Stimulated activated naive CD4-positive, alpha-beta T cell treated with Interleukin-2 at 50 U/mL for 16 hours (primary cell): Measurements from ENCODE around the gene ACOT11.
"Not testable (repeated sequence)": the region's sequence is repeated elsewhere in the genome, so short reads cannot be mapped to it uniquely, and the experiment has no call there.

ENCODE experiments used
- DNase-seq: peaks from one replicate; lab custom pipeline; 2025; lab: John Stamatoyannopoulos, UW

ACOT11 gene

DNA sequence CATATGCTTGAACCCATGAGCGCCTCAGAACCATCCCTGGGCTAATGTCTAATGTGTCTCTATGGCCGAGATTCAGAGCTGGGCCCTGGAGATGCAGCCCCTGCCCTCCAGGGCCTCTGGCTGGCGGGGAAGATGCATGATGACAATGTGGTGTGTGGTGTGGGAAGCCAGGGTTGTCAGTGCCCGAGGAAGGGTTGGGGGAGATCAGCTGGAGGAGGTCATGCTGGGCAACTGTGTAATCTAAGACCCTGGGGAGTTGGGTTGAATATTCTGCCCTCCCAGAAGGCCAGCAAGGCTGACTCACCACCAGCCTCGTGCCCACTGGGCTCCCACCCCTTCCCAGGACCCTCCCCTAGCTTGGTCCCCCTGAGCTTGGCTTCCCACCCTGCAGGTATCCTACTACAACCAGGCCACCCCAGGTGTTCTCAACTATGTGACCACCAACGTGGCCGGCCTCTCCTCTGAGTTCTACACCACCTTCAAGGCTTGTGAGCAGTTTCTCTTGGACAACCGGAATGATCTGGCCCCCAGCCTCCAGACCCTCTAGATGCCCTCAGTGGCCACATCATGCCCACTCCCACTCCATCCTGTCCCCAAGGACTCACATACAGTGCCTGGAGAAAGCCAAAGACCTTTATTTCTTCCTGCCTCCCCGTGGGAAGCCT lies 60.7 kb downstream of the ACOT11 start:
- DNase-seq = no peak

DNA sequence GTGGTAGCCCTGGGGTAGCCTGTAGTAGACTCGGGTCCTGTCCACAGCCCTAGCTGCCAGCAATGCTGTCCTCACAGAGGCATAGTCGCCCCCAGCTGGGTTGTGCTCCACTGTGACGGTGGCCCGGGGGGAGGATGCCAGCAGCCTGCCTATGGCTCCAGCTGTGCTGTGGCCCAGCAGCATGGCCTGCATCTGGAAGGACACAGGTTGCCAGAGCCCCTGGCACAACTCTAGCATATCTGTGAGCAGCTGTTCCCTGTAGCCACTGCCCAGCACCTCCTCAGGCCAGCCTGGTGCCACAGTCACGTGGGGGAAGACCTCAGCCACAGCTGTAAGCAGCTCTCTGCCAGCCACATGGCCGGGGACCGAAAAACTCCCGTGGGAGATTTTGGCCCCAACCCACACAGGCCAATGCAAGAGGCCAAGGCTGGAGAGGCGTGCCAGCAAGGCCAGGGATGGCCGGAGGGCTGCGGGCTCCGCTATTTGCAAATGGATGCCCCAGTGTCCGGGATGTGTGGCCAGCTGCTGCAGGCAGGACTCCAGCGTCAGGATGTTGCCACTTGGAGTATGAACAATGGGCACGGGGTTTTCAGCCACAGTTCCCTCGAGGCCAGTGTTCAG lies 61.4 kb downstream of the ACOT11 start:
- DNase-seq = no peak

DNA sequence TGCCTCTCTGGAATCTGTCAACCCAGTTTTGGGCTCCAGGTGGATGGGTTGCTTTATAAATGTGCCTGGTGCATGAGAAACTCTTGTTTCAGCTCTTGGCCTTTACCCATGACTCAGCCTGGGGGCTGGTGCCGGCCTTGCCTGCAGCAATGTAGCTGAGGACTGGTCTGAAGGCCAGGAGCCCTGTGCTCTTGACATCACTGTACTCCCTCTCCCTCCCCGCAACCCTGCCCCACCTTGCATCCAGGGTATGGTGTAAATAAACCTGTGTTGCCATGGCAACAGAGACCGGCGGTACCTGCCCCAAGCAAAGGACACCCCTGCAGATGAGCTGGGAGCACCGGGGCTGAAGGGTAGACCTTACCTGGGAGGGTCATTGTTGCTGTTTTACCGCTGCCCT lies 62.0 kb downstream of the ACOT11 start:
- no peak for DNase-seq

DNA sequence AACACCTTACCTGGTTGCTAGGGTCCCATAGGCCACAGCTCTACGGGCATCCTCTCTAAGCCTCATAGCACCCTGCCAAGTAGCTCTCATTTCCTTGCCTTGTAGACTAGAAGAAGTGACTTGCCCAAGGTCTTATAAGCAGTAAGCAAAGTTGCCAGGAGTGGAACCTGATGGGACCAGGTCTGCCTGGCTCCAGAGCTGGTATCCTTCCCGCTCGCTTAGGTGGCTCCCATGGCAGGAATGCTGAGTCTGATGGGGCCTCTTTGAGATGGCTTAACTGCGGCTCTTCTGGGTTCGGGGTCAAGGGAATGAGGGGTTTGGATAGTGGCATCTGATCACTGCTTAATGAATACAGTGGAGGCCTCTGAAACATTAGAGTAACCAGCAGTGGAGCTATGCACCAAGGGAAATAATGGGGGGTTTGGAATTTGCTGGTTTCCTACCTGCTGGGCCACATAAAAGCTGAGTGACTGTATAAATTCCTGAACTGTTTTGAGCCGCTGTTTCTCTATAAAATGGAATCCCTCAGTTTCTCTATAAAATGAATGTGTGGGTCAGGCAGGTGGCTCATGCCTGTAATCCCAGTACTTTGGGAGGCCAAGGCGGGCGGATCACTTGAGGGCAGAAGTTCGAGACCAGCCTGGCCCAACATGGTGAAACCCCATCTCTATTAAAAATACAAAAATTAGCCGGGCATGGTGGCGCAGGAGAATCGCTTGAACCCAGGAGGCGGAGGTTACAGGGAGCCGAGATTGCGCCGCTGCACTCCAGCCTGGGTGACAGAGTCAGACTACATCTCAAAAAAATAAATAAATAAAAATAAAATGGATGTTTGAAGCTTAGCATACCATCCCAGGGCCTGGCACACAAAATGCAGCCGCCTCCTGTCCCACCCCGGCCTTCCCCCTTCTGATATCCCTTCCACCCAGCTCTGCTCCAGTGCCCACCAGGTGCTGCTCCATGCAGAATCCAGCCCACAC lies 62.9 kb downstream of the ACOT11 start:
- no peak for DNase-seq

DNA sequence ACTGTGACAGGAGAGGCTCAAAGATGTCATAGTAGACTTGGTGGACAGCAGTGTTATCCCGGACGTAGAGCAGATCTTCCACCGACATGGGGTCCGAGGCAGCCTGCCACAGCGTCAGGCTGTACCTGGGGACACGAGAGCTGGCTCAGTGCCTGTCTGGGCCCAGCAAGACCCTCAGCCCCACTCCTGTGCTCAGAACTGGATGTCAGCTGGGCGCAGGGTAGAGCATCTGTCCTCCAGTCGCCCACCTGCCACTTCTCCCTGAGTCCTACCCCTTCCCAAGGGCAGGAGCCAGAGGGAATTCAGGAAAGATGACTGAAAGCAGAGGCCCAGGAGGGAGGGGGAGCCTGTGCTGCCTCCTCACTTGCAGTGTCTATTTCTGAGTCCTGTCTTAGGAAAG lies 63.6 kb downstream of the ACOT11 start:
- DNase-seq = no peak

DNA sequence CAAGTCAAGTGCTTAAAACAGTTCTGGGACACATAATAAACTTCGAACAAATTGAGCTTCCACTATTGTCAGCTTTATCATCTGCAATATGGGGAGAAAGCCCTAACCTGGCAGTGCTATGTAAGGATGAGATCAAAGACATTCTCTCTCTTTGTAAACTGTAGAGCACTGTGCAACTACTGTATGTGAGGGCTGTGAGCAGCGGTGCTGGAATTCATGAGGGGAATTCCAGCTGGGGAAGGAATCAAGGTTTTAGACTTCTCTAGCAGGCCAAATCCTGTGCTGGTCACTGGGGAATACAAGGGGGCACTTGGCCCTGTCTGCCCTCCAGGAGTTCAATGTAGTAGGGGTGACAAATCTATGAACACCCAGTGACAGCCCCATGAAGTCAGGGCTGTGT lies 66.0 kb downstream of the ACOT11 start:
- DNase-seq = no peak

DNA sequence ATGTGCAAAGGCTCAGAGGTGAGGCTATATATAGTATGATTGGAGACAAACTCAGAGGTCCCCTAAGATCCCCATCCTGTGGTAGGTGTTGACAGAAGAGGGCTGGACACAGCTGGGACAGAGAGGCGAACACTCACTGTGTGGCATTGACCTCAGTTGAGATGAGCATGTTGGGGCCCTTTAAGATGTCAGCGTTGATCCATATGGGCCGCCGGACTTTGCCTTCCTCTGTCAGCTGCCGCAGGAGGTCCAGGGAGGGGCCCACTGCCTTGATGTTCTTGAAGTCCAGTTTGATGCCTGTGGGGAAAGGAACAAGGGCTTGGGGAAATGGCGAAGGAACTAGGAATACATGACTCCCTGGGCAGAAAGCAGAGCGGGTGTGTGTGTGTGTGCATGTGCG lies 66.5 kb downstream of the ACOT11 start:
- DNase-seq = no peak

DNA sequence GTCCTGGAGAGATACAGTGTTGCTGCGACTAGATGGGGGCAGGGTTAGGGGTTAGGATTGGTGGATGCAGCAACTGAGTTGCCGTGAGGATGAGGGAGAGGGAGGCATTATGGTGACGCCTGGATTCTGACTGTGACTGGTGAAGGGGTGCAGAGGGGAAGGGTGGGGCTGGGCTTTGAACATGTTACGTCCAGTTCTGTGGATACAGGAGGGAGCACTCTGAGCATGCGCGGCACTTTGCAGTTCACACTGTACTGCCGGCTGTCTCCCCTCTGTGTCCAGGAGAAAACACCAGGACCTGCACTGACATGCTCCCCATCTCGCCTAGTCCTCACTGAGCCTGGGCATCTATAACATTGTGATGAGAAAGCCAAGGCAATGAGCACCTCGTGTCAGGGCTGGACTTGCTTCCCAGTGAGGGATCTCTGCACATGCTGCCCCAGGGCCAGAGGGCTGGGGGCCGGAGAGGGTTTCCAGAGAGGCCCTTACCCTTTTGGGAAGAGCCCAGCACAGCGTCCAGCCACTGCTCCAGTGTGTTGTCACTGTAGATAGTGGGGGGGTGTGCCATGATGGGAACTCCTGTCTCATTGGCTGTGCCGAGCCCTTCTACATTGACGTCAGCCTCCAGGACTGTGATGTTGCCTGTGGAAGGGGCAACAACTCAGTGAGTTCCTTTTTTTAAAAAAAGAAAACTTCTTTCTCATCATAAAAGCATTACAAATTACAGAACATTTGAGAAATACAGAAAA lies 67.7 kb downstream of the ACOT11 start:
- DNase-seq = no peak

DNA sequence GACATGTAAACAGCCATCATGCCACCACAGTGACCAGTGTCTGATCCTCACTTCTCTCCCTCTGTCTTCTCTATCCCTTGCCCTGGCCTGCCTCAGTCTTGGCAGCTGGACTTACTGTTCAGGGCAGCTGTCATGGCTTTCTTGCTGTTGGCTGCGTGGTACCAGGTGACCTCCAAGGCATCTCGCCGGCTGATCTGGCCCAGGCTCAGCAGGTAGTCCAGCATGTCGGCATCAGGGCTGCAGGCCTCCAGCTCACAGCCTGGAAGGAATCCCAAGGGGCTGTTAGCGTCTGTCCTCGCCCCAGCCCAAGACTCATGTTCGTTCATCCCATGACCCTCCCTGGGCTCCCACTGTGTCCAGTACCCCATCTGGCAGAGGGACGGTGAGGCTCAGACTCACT lies 71.7 kb downstream of the ACOT11 start:
- no peak for DNase-seq

DNA sequence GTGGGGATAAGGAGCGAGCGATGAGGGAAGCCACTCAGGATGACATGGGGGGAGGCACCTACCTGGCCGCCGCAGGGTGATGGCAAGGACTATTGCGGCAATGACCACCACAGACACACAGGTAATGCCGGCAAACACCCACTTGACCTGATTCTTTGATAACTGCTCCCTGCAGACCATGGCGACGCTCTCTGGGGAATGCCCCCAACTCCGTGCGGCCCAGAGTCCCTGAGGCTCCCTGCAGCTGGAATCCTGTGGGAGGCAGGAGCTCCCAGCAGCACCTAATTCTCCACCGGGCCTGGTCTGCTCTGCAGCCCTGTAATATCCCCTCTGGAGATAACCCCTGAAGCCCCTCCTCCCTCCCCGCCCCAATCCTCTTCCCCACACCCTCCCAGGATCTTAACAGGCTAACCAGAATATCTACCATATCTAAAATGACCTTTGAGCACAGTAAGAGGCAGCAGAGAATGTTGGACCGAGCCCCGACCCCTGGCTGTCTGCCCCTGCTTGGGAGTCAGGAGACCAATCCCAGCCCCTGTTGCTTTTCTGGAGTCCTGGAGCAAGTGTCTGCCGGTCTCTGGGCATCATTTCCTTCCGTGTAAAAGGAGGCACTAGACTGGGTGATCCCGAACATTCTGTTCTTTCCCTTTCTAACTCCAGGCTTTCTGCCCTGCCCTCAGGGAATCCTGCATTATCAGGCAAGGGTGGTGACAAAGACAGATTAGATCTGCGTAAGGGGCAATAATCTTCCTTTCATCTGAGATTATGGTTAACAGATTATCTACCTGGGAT lies 75.4 kb downstream of the ACOT11 start, which contains the start of gene FAM151A:
TSS of gene FAM151A (minus strand) at position 310 of the 792 bp plus-strand sequence. CDS start at position 180, 130 bp downstream.
- no peak for DNase-seq

DNA sequence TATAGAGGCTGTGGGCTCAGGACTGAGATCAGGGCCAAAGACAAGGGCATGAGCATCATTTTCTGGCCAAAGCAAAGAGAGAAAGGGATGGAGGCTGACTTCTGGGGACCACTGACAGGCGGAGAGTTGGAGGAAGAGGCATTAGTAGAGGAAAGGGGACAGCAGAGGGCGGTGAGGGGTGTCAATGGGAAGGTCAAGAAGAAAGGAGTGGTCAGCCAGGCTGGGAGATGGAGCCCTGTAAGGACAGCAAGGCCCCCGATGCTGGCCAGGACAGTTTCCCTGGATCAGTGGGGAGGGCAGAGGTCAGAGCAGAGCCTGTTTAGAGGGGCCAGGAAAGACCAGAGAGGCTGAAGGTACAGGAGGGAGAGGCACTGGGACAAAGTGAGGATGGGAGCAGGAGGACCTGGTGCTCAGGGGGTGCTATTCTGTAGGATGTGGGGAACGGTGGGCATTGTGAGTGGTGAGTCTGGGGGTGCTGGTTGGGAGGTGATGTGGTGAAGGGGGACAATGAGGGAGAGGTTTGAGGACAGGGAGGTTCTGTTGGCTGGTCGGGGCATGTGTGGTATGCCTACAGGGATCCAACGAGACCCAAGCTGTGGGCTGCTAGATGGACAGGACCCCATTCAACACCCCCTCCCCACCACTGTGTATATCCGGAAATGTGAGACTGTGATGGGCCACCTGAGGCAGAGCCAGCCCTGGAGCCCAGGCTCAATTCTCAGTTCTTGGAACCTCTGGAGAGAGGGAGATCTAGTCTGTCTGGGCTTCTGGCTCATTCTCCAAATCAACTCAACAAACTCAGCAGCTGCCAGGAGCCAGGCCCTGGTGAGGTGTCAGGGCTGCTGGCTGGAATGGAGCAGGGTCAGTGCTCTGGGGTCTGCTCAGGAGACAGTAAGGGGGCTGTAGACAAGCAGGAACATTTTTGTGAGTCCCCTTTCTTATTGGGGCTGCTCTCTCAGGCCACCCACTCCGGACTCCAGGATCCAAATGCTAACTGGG lies 76.7 kb downstream of the ACOT11 start:
- no peak for DNase-seq

DNA sequence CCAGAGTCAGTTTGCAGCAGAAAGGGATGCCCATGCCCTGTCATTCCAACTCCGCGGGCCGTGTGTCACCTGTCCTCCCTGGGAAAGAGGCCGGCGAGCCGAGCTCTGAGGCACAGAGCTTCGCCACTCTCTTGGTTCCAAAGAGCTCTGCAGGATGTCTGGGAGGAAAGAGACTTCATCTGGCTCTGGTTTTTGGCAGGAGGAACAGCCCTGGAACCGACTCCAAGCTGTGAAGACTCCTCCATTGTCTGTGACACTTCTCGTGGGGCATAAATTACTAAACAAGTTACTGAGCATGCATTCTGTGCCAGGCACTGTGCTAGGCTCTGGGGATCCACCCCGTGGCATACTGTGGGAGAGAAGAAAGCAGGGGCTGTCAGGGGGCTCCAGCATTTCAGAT lies 79.2 kb downstream of the ACOT11 start:
- no peak for DNase-seq

DNA sequence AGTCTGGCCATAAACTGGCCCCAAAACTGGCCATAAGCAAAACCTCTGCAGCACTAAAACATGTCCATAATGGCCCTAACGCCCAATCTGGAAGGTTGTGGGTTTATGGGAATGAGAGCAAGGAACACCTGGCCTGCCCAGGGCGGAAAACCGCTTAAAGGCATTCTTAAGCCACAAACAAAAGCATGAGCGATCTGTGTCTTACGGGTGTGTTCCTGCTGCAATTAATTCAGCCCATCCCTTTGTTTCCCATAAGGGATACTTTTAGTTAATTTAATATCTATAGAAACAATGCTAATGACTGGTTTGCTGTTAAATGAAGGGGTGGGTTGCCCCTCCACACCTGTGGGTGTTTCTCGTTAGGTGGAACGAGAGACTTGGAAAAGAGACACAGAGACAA lies 87.8 kb downstream of the ACOT11 start:
- DNase-seq = not testable (repeated sequence)

DNA sequence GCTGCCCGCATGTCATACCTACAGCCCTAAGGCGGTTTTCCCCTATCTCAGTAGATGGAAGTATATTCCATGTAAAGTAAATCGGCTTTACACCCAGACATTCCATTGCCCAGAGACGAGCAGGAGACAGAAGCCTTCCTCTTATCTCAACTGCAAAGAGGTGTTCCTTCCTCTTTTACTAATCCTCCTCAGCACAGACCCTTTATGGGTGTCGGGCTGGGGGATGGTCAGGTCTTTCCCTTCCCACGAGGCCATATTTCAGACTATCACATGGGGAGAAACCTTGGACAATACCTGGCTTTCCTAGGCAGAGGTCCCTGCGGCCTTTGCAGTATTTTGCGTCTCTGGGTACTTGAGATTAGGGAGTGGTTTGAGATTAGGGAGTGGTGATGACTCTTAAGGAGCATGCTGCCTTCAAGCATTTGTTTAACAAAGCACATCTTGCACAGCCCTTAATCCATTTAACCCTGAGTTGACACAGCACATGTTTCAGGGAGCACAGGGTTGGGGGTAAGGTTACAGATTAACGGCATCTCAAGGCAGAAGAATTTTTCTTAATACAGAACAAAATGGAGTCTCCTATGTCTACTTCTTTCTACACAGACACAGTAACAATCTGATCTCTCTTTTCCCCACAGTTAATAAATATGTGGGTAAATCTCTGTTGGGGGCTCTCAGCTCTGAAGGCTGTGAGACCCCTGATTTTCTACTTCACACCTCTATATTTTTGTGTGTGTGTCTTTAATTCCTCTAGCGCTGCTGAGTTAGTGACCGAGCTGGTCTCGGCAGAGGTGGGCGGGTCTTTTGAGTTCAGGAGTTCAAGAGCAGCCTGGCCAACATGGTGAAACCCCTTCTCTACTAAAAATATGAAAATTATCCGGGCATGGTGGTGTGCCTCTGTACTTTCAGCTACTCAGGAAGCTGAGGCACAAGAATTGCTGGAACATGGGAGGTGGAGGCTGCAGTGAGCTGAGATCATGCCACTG lies 88.7 kb downstream of the ACOT11 start:
- DNase-seq = not testable (repeated sequence)

DNA sequence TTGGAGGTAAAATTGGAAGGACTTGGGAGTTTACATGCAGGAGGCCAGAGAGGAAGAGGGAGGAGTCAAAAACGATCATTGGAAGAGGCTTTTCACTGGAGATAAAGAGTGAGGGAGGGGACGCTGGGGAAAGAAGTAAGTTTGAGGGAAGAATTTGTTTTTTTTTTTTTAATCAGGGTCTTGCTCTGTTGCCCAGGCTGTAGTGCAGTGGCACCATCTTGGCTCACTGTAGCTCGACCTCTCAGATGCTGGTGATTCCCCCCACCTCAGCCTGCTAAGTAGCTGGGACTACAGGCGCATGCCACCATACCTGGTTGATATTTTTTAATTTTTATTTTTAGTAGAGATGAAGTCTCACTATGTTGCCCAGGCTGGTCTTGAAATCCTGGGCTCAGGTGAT lies 92.3 kb downstream of the ACOT11 start:
- DNase-seq = no peak

DNA sequence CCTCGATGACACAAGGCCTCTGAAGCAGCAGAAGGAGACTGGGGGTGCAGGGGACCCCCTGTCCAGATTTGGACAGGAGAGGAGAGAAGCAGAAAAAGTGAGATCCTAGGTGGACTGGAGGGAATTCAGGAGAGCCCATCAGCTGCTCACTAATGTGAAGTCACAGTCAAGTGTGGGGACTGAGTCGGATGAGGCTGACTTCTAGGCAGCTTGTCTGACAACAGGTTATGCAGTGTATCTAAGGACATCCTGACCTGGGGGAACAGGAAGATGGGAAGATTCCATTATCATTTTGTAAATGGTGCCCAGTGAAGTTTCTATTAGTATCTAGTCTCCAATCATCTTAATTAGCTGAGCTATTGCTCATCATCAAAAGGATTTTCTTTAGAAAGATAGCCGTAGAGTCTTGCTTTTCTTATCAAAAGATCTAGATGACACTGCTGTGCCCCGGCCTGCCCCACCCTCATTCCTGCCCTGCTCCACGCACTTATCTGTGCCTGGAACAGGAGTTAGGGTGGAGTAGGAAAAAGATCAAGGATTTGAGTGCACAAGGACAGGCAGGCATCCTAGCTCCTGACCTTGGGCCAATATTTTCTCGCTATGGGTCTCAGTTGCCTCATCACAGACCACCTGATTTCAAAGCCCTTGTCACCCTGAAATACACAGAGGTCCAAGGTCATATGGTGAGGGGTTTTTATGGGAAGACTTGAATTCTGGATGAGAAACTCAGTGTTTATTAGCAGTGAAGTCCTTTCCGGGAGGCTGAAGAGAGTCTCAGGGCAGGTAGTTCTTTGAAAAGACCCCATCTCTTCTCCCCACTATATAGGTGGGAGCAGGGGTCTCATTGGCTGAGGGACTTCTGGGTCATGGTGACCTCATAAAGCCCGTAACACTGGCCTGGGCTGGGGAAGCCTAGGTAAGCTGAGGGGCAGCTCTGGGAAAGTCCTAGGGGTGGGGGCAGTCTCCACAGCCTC lies 93.1 kb downstream of the ACOT11 start, which contains the start of gene MROH7:
TSS of gene MROH7 (plus strand) at position 924 of the 974 bp plus-strand sequence. CDS start 11,141 bp downstream, outside the sequence.
- DNase-seq = no peak

DNA sequence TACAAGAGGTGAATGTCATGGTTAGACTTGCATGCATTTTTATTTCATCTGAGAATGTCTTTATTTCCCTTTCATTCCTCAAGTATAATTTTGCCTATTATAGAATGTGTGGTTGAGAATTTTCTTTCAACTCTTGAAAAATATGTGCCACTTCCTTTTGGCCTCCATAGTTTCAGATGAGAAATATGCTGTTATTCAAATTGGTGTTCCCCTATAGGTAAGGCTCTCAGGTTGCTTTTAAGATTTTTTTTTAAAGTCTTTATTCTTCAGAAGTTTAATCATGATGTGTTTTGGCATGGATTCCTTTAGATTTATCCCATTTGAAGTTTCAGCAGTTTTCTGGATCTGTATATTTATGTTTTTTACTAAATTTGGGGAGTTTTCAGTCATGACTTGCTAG lies 95.7 kb downstream of the ACOT11 start:
- no peak for DNase-seq
